Parathyroid adenoma (tissue), 2 donors: ENCODE data around the gene WDR72.
"Not testable (repeated sequence)": the region's sequence is repeated elsewhere in the genome, so short reads cannot be mapped to it uniquely, and the experiment has no call there.

Experiments used
- H2AFZ ChIP-seq: fragments of 300-600 bp; sonication (generic); one replicate; pipeline ENCODE4 v1.7.0; 2017; ENCODE audit warnings: antibody characterized with exemption, mild to moderate bottlenecking
- H3K27ac ChIP-seq: fragments of 300-600 bp; sonication (generic); one replicate; pipeline ENCODE4 v1.7.0; 2017
- H3K27me3 ChIP-seq: fragments of 300-600 bp; sonication (generic); one replicate; pipeline ENCODE4 v1.7.0; 2017; ENCODE audit warnings: low read length; ENCODE audit not compliant: control insufficient read depth, insufficient read depth
- H3K36me3 ChIP-seq: fragments of 300-600 bp; sonication (generic); one replicate; pipeline ENCODE4 v1.7.0; 2017; ENCODE audit warnings: low read length; ENCODE audit not compliant: control insufficient read depth, insufficient read depth
- H3K4me1 ChIP-seq: fragments of 300-600 bp; sonication (generic); one replicate; pipeline ENCODE4 v1.7.0; 2017; ENCODE audit warnings: control low read depth
- H3K4me2 ChIP-seq: fragments of 300-600 bp; sonication (generic); one replicate; pipeline ENCODE4 v1.7.0; 2017; ENCODE audit warnings: low read length
- H3K4me3 ChIP-seq: fragments of 300-600 bp; sonication (generic); one replicate; pipeline ENCODE4 v1.7.0; 2017; ENCODE audit warnings: low read depth, low read length
- H3K79me2 ChIP-seq: fragments of 300-600 bp; sonication (generic); one replicate; pipeline ENCODE4 v1.7.0; 2017; ENCODE audit warnings: control low read depth
- H3K9ac ChIP-seq: fragments of 300-600 bp; sonication (generic); one replicate; pipeline ENCODE4 v1.7.0; 2017; ENCODE audit warnings: mild to moderate bottlenecking
- H3K9me3 ChIP-seq: fragments of 300-600 bp; sonication (generic); one replicate; pipeline ENCODE4 v1.7.0; 2017; ENCODE audit warnings: low read length; ENCODE audit not compliant: control insufficient read depth
- TF ChIP-seq, protein P1 (sequence below): fragments of 300-600 bp; sonication (generic); IDR thresholded peaks from one replicate; pipeline ENCODE4 v1.7.0; 2017; ENCODE audit warnings: antibody characterized with exemption, mild to moderate bottlenecking
- donor health status: primary hyperparathyroidism.

WDR72 gene

DNA sequence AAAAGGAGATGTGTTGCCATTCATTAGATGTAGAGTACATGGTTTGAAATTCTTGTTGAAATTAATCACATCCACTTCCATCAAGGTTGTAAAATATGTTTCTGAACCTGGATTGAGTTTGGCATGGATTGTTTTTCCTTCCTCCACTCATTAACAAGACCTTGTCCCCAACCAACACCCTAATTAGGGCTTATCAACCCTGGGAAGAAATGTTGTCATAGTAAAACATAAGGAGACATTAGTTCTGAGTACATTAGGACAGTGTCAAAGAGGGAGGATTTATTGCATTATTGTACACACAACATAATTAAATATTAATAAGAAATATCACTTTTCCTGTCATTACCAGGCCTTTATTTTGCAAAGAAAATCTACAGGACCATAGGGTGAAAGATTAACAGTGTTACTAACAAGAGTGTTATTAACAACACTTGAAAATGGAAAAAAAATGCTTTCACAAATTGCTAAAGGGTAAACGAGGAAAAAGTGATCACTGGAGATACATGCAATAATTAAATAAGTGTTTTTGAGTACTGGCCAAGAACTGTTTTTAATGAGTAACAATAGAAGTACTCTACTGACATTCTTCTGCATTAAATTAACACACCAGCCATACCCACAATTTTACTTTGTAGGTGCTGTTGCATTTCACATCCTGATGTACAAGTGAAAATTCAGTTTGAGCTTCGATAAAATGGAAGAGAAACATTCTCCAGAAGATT, 30.4 kb upstream of the WDR72 start:
- Histone ChIP-seq H3K27ac (no peak overlapping the region), H3K79me2 (no peaks in the 10 kb centered on the region), H2AFZ (no peak overlapping the region), H3K9me3 (no peaks in the 10 kb centered on the region), H3K36me3 (no peaks in the 10 kb centered on the region), H3K4me2 (no peak overlapping the region), H3K9ac (no peak overlapping the region), H3K4me1 (no peaks in the 10 kb centered on the region), H3K4me3 (no peak overlapping the region), H3K27me3 (no peaks in the 10 kb centered on the region)
- TF ChIP-seq, protein P1, sequence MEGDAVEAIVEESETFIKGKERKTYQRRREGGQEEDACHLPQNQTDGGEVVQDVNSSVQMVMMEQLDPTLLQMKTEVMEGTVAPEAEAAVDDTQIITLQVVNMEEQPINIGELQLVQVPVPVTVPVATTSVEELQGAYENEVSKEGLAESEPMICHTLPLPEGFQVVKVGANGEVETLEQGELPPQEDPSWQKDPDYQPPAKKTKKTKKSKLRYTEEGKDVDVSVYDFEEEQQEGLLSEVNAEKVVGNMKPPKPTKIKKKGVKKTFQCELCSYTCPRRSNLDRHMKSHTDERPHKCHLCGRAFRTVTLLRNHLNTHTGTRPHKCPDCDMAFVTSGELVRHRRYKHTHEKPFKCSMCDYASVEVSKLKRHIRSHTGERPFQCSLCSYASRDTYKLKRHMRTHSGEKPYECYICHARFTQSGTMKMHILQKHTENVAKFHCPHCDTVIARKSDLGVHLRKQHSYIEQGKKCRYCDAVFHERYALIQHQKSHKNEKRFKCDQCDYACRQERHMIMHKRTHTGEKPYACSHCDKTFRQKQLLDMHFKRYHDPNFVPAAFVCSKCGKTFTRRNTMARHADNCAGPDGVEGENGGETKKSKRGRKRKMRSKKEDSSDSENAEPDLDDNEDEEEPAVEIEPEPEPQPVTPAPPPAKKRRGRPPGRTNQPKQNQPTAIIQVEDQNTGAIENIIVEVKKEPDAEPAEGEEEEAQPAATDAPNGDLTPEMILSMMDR = no peak

DNA sequence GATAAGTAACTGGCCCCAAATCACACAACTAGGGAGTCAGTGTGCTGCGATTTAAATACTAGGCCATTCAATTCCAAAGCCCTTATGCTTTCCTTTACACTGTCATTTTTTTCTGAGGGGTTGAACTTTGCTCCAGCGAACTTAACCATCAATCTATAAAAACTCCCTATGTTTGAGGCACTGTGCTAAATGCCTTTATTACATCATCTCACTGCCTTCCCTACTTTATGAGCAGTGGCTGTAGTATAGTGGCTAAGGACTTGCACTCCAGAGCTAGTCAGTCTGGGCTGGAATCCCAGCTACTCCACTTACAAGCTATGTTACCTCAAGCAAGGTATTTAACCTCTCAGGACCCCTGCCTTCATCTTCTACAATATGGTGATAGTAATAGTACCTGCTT, 26.9 kb upstream of the WDR72 start:
- Histone ChIP-seq H3K36me3 (no peaks in the 10 kb centered on the region), H3K9ac (no peak overlapping the region), H2AFZ (no peak overlapping the region), H3K4me1 (no peaks in the 10 kb centered on the region), H3K9me3 (no peaks in the 10 kb centered on the region), H3K4me3 (no peak overlapping the region), H3K4me2 (no peak overlapping the region), H3K27ac (no peak overlapping the region), H3K27me3 (no peaks in the 10 kb centered on the region), H3K79me2 (no peaks in the 10 kb centered on the region)
- TF ChIP-seq, protein P1 = no peak

GRCh38 chr15:53785241-53785640, 25.8 kb upstream of the WDR72 start:
- H3K79me2 ChIP-seq, H3K27me3 ChIP-seq, H3K4me1 ChIP-seq, H3K9me3 ChIP-seq, H2AFZ ChIP-seq, H3K4me2 ChIP-seq, H3K27ac ChIP-seq, H3K36me3 ChIP-seq, H3K9ac ChIP-seq, H3K4me3 ChIP-seq: not testable (repeated sequence)

- Histone ChIP-seq H3K4me2 (no peak overlapping the region), H3K9me3 (no peaks in the 10 kb centered on the region), H3K79me2 (no peaks in the 10 kb centered on the region), H3K4me1 (no peaks in the 10 kb centered on the region), H3K27ac (no peak overlapping the region), H3K36me3 (no peaks in the 10 kb centered on the region), H2AFZ (no peak overlapping the region), H3K27me3 (no peaks in the 10 kb centered on the region), H3K9ac (no peak overlapping the region), H3K4me3 (no peak overlapping the region)
- TF ChIP-seq, protein P1 = no peak
Measured at GRCh38 chr15:53762916-53763315, 3.5 kb upstream of the WDR72 start.

DNA sequence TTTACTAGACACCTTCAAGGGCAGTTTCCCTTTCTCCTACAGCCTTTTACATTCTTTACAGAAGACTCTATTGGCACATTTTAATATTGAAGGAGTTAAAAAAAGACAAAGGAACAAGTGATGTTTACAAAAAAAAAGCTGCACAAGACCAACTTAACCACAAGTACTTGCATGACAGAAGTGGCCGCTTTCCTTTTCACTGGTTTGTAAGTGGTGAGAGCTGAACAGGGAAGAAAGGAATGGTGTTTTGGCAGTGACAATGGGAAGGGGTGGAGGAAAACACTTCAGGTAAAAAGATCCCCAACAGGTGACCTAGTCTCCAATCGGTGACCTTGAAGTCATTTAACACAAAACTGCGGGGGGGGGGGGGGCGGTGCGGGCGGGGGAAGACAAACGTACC, 1.1 kb downstream of the WDR72 start:
- H3K79me2 ChIP-seq = no peaks in the 10 kb centered on the region
- no peak overlapping the region for H3K27ac ChIP-seq

More for the DNA sequence above, 1.1 kb downstream of the WDR72 start:
- Histone ChIP-seq H2AFZ (no peak overlapping the region), H3K9me3 (no peaks in the 10 kb centered on the region), H3K4me2 (no peak overlapping the region), H3K27me3 (no peaks in the 10 kb centered on the region), H3K9ac (no peak overlapping the region), H3K36me3 (no peaks in the 10 kb centered on the region), H3K4me3 (no peak overlapping the region), H3K4me1 (no peaks in the 10 kb centered on the region)
- TF ChIP-seq, protein P1 = no peak
